GM18867 (cell line): ENCODE data around the gene MYO3A.
"Not testable (repeated sequence)": the region's sequence is repeated elsewhere in the genome, so short reads cannot be mapped to it uniquely, and the experiment has no call there.

ENCODE experiments used
- ATAC-seq: cut with Tn5 transposase; IDR thresholded peaks from one replicate; pipeline ENCODE4 v1.9.1; 2021; ENCODE audit warnings: mild to moderate bottlenecking, moderate library complexity; ENCODE audit not compliant: unreplicated experiment

The MYO3A gene

GRCh38 chr10:26085549-26085948, 151.5 kb downstream of the MYO3A start:
- ATAC-seq: no peak

GRCh38 chr10:26087666-26088065, 153.6 kb downstream of the MYO3A start:
- ATAC-seq: no peak

GRCh38 chr10:26090026-26090425, 156.0 kb downstream of the MYO3A start:
- no peak for ATAC-seq

GRCh38 chr10:26090762-26091161, 156.7 kb downstream of the MYO3A start:
- no peak for ATAC-seq

- peak; percentile 62 for ATAC-seq
These were observed 159.2 kb downstream of the MYO3A start for GRCh38 chr10:26093229-26093628.

- no peak for ATAC-seq
These were observed 161.8 kb downstream of the MYO3A start for GRCh38 chr10:26095781-26096180.

GRCh38 chr10:26097549-26097948, 163.5 kb downstream of the MYO3A start:
- not testable (repeated sequence) for ATAC-seq

GRCh38 chr10:26112532-26112931, 178.5 kb downstream of the MYO3A start:
- no peak for ATAC-seq

GRCh38 chr10:26138613-26139012, 204.6 kb downstream of the MYO3A start:
- ATAC-seq: no peak

- ATAC-seq: no peak
These were observed 222.0 kb downstream of the MYO3A start for GRCh38 chr10:26156019-26156418.

GRCh38 chr10:26157734-26158133, 223.7 kb downstream of the MYO3A start:
- ATAC-seq: no peak

- no peak for ATAC-seq
These were observed 235.4 kb downstream of the MYO3A start for GRCh38 chr10:26169466-26169865.

- ATAC-seq: no peak
These were observed 238.1 kb downstream of the MYO3A start for GRCh38 chr10:26172131-26172530.

- no peak for ATAC-seq
These were observed 239.8 kb downstream of the MYO3A start for GRCh38 chr10:26173837-26174236.

GRCh38 chr10:26177341-26177740, 243.3 kb downstream of the MYO3A start:
- ATAC-seq: no peak

- no peak for ATAC-seq
These were observed 260.2 kb downstream of the MYO3A start for GRCh38 chr10:26194275-26194674.

GRCh38 chr10:26197248-26197647, 263.2 kb downstream of the MYO3A start:
- ATAC-seq: no peak

- no peak for ATAC-seq
These were observed 264.1 kb downstream of the MYO3A start for GRCh38 chr10:26198119-26198518.

- no peak for ATAC-seq
These were observed 265.8 kb downstream of the MYO3A start for GRCh38 chr10:26199841-26200240.

- no peak for ATAC-seq
These were observed 271.2 kb downstream of the MYO3A start for GRCh38 chr10:26205223-26205622.

- ATAC-seq: no peak
These were observed 277.9 kb downstream of the MYO3A start for GRCh38 chr10:26211781-26212444.

GRCh38 chr10:26212511-26212910, 278.5 kb downstream of the MYO3A start:
- ATAC-seq: no peak

- ATAC-seq: no peak
These were observed 279.2 kb downstream of the MYO3A start for GRCh38 chr10:26213157-26213800.
